C4-2B (cell line): ENCODE data around the gene CDCA4.

Source experiments
- CTCF ChIP-seq: fragments of 450-650 bp; conservative IDR thresholded peaks from 2 replicates; pipeline ENCODE4 v1.5.1; 2017; ENCODE audit warnings: mild to moderate bottlenecking
- ZFX ChIP-seq: fragments of 450-650 bp; IDR thresholded peaks from 2 replicates; pipeline ENCODE4 v1.6.1; 2017

GRCh38 chr14:104979758-104980610, 40.9 kb downstream of the CDCA4 start:
- TF ChIP-seq CTCF (no peak), ZFX (no peak)
